K562 (cell line): ENCODE measurements around the gene ADORA2A. TPM values are rescaled to one million over a fixed set of nuclear protein-coding genes. Genes with fewer than 3 reads are reported as not detected.

Experiments used
- ESRRA ChIP-seq: fragments of 450-650 bp; IDR thresholded peaks from 2 replicates; pipeline ENCODE4 v1.6.1; 2014; ENCODE audit warnings: low read depth, mild to moderate bottlenecking, moderate library complexity, borderline replicate concordance
- IRF2 ChIP-seq: sonication (generic); formaldehyde crosslinking; IDR thresholded peaks from 2 replicates; pipeline ENCODE4 v1.8.1; 2022; ENCODE audit warnings: mild to moderate bottlenecking, missing genetic modification reagents
- KDM2B ChIP-seq: fragments of 250-450 bp; sonication (Bioruptor Pico); IDR thresholded peaks from 2 replicates; pipeline ENCODE4 v1.8.0; 2021; ENCODE audit warnings: mild to moderate bottlenecking, moderate library complexity
- MCM3 ChIP-seq: fragments of 450-650 bp; IDR thresholded peaks from 2 replicates; pipeline ENCODE4 v1.6.1; 2016
- RBM25 ChIP-seq: fragments of 200-400 bp; formaldehyde crosslinking; IDR thresholded peaks from 2 replicates; pipeline ENCODE4 v1.6.1; 2018; ENCODE audit warnings: low read length, low read depth, moderate library complexity; ENCODE audit not compliant: severe bottlenecking
- RBM39 ChIP-seq: fragments of 200-400 bp; formaldehyde crosslinking; optimal IDR thresholded peaks from 2 replicates; pipeline ENCODE3; 2018; ENCODE audit warnings: low read depth, low read length
- RCOR1 ChIP-seq, 2 experiments: IDR thresholded peaks; 2 replicates each; pipeline ENCODE4 v1.6.1; 2012; ENCODE audit warnings: low read depth in 2 of 2, low read length in 2 of 2, borderline replicate concordance in 1 of 2, improper control_type of control experiment in 1 of 2
- RFX1 ChIP-seq: fragments of 450-650 bp; IDR thresholded peaks from 2 replicates; pipeline ENCODE4 v1.6.1; 2016; ENCODE audit warnings: mild to moderate bottlenecking, moderate library complexity
- SREBF1 ChIP-seq: fragments of 150-350 bp; IDR thresholded peaks from 2 replicates; pipeline ENCODE4 v1.6.1; 2014; ENCODE audit warnings: antibody characterized with exemption, low read depth, low read length, borderline replicate concordance
- SRSF9 ChIP-seq: fragments of 200-400 bp; formaldehyde crosslinking; IDR thresholded peaks from 2 replicates; pipeline ENCODE4 v1.6.1; 2017; ENCODE audit warnings: low read depth, low read length, borderline replicate concordance
- TSC22D4 ChIP-seq: fragments of 450-650 bp; IDR thresholded peaks from 2 replicates; pipeline ENCODE4 v1.6.1; 2016; ENCODE audit warnings: missing genetic modification characterization, missing biosample characterization, control low read depth
- XRCC4 ChIP-seq: IDR thresholded peaks from one replicate; pipeline ENCODE4 v1.6.1; 2011; ENCODE audit not compliant: insufficient read depth, insufficient read length; ENCODE audit errors: extremely low read depth
- ZSCAN29 ChIP-seq: fragments of 450-650 bp; IDR thresholded peaks from 2 replicates; pipeline ENCODE4 v1.6.1; 2017
- ZSCAN32 ChIP-seq: fragments of 450-650 bp; formaldehyde crosslinking; IDR thresholded peaks from 2 replicates; pipeline ENCODE4 v1.4.0; 2020; ENCODE audit warnings: mild to moderate bottlenecking, moderate library complexity
- polyA plus RNA-seq, 8 experiments: library from polyadenylated mRNA; depleted of rRNA in 4 of 8; stranded (reverse) in 5 of 8; unstranded in 3 of 8; fragments of >200 nt; fragmentation: Nextera tagmentation in 2 of 8; fragmentation: Illumina TruSeq in 1 of 8; extraction: Ambion mirVana in 2 of 8; extraction: Trizol in 1 of 8; gene quantifications; 2 replicates each; pipeline versions ENCODE4 v1.2.1 to v1.2.3, GENCODE V29; 2011 to 2014; ENCODE audit warnings: inconsistent platforms in 1 of 8, missing spikeins in 1 of 8
- total RNA-seq, 7 experiments: library from RNA; depleted of rRNA in 6 of 7; stranded (reverse); fragments of >200 nt in 6 of 7; fragmentation: Illumina TruSeq in 2 of 7; extraction: Trizol in 2 of 7; gene quantifications; 2 replicates each; pipeline versions ENCODE4 v1.2.1 to v1.2.3, GENCODE V29; 2011 to 2021; ENCODE audit warnings: low replicate concordance in 1 of 7
- TF ChIP-seq, protein P1 (sequence below): fragments of 250-450 bp; sonication (Bioruptor Pico); IDR thresholded peaks from 2 replicates; pipeline ENCODE4 v1.5.0; 2020; ENCODE audit warnings: mild to moderate bottlenecking, borderline replicate concordance
- TF ChIP-seq, protein P2 (sequence below): sonication (generic); formaldehyde crosslinking; IDR thresholded peaks from 2 replicates; pipeline ENCODE4 v1.8.1; 2023; ENCODE audit warnings: mild to moderate bottlenecking, missing genetic modification reagents
- TF ChIP-seq, protein P3 (sequence below): sonication (generic); formaldehyde crosslinking; IDR thresholded peaks from 2 replicates; pipeline ENCODE4 v1.8.1; 2023; ENCODE audit warnings: mild to moderate bottlenecking, missing genetic modification reagents, moderate library complexity
- TF ChIP-seq, protein P4 (sequence below): sonication (generic); formaldehyde crosslinking; IDR thresholded peaks from 2 replicates; pipeline ENCODE4 v1.8.1; 2023; ENCODE audit warnings: mild to moderate bottlenecking, missing genetic modification reagents
- TF ChIP-seq, protein P5 (sequence below): fragments of 250-450 bp; sonication (Bioruptor Pico); IDR thresholded peaks from 2 replicates; pipeline ENCODE4 v1.8.0; 2022; ENCODE audit warnings: moderate library complexity, mild to moderate bottlenecking, inconsistent platforms

ADORA2A gene
- total and polyA plus RNA-seq, 9 of the 15 experiments (the other 6 are each of a cell fraction or from before 2014, with no cell fraction given), result 0.15 to 2.1 (median 0.66) TPM; not detected in 2

DNA sequence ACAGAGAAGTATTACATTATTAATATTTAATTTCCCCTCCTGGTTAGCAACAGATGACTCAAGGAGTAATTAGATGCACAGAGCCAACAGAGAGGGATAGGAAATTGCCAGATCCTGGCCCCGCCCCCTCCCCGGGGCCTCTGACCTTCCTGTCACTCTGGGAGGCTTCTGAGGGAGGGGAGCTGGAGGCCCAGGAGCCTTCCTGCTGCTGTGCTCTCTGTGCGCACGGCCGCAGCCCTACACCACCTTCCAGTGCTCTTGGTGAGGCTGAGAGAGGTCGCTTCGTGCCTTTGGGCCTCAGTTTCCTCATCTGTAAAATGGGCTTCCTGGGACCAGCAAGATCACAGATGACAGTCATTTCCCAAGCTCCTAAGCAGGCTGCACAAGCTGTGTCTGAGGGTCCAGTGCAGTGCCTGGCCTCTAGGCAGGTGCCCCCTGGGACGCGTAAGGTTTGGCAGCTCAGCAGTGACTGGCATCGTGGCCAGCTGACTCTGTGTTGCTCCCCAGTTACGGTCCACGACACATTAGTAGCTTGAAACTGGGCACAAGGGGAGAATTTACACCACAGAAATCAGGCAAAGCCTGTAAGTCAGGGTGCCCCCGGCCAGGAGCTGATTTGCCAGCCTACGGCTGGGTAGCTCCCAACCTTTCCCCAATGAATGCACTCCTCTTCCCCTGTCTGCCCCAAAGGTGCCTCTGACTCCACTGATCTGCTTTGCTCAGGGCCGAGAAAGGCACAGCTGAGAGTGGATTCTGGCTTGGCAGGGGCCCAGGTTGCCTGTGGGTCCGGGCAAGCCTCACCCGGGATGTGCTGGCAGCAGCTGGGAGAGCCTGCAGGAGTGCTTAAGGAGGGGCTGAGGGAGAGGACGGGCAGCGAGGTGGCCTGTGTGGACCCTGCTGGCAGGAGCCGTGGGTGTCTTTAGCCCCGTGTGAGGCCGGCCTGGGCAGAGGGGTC, 2.3 kb downstream of the ADORA2A start (continued):
- TF ChIP-seq RBM39 (no peak), SRSF9 (no peak), RBM25 (peak; percentile 88), ZSCAN32 (CRISPR knock-in tag) (no peak), MCM3 (no peak), KDM2B (CRISPR knock-in tag) (no peak), ESRRA (peak; percentile 75), IRF2 (CRISPR knock-in tag) (no peak), SREBF1 (no peak), RCOR1 (IDR thresholded peaks at IDR 0.05; ENCODE audit: borderline replicate concordance in 1 of 2, low read depth in 2 of 2, low read length in 2 of 2) (peak in 1 of 2 experiments; percentile 61; a peak in 1 of 4 replicates), ZSCAN29 (no peak), RFX1 (no peak), TSC22D4 (no peak), XRCC4 (no peak)
- TF ChIP-seq, protein P1, sequence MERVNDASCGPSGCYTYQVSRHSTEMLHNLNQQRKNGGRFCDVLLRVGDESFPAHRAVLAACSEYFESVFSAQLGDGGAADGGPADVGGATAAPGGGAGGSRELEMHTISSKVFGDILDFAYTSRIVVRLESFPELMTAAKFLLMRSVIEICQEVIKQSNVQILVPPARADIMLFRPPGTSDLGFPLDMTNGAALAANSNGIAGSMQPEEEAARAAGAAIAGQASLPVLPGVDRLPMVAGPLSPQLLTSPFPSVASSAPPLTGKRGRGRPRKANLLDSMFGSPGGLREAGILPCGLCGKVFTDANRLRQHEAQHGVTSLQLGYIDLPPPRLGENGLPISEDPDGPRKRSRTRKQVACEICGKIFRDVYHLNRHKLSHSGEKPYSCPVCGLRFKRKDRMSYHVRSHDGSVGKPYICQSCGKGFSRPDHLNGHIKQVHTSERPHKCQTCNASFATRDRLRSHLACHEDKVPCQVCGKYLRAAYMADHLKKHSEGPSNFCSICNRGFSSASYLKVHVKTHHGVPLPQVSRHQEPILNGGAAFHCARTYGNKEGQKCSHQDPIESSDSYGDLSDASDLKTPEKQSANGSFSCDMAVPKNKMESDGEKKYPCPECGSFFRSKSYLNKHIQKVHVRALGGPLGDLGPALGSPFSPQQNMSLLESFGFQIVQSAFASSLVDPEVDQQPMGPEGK (CRISPR knock-in tag), result no peak
- TF ChIP-seq, protein P2, sequence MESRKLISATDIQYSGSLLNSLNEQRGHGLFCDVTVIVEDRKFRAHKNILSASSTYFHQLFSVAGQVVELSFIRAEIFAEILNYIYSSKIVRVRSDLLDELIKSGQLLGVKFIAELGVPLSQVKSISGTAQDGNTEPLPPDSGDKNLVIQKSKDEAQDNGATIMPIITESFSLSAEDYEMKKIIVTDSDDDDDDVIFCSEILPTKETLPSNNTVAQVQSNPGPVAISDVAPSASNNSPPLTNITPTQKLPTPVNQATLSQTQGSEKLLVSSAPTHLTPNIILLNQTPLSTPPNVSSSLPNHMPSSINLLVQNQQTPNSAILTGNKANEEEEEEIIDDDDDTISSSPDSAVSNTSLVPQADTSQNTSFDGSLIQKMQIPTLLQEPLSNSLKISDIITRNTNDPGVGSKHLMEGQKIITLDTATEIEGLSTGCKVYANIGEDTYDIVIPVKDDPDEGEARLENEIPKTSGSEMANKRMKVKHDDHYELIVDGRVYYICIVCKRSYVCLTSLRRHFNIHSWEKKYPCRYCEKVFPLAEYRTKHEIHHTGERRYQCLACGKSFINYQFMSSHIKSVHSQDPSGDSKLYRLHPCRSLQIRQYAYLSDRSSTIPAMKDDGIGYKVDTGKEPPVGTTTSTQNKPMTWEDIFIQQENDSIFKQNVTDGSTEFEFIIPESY (CRISPR knock-in tag), result no peak
- TF ChIP-seq, protein P3, sequence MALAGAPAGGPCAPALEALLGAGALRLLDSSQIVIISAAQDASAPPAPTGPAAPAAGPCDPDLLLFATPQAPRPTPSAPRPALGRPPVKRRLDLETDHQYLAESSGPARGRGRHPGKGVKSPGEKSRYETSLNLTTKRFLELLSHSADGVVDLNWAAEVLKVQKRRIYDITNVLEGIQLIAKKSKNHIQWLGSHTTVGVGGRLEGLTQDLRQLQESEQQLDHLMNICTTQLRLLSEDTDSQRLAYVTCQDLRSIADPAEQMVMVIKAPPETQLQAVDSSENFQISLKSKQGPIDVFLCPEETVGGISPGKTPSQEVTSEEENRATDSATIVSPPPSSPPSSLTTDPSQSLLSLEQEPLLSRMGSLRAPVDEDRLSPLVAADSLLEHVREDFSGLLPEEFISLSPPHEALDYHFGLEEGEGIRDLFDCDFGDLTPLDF (CRISPR knock-in tag), result no peak
- TF ChIP-seq, protein P4, sequence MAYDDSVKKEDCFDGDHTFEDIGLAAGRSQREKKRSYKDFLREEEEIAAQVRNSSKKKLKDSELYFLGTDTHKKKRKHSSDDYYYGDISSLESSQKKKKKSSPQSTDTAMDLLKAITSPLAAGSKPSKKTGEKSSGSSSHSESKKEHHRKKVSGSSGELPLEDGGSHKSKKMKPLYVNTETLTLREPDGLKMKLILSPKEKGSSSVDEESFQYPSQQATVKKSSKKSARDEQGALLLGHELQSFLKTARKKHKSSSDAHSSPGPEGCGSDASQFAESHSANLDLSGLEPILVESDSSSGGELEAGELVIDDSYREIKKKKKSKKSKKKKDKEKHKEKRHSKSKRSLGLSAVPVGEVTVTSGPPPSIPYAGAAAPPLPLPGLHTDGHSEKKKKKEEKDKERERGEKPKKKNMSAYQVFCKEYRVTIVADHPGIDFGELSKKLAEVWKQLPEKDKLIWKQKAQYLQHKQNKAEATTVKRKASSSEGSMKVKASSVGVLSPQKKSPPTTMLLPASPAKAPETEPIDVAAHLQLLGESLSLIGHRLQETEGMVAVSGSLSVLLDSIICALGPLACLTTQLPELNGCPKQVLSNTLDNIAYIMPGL, result no peak
- TF ChIP-seq, protein P5, sequence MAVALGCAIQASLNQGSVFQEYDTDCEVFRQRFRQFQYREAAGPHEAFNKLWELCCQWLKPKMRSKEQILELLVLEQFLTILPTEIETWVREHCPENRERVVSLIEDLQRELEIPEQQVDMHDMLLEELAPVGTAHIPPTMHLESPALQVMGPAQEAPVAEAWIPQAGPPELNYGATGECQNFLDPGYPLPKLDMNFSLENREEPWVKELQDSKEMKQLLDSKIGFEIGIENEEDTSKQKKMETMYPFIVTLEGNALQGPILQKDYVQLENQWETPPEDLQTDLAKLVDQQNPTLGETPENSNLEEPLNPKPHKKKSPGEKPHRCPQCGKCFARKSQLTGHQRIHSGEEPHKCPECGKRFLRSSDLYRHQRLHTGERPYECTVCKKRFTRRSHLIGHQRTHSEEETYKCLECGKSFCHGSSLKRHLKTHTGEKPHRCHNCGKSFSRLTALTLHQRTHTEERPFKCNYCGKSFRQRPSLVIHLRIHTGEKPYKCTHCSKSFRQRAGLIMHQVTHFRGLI, result no peak
